Stimulated activated CD8-positive, alpha-beta memory T cell treated with anti-CD3 and anti-CD28 coated beads, Interleukin-15, amount 100 ng/mL, for 48 hours (primary cell): ENCODE results near the gene KBTBD2.
A peak's percentile ranks its signal among the peaks of the same experiment; 100 is the strongest.
"Not testable (repeated sequence)": the region's sequence is repeated elsewhere in the genome, so short reads cannot be mapped to it uniquely, and the experiment has no call there.

ENCODE experiments used
- DNase-seq, 2 donors: peaks; one replicate each; pipeline ENCODE4 v3.0.0-alpha.2; 2020; ENCODE audit warnings: low read depth in 2 of 2

KBTBD2 gene

GRCh38 chr7:32855837-32856775 lies 35.5 kb downstream of the KBTBD2 start:
- DNase-seq: not testable (repeated sequence)

DNA sequence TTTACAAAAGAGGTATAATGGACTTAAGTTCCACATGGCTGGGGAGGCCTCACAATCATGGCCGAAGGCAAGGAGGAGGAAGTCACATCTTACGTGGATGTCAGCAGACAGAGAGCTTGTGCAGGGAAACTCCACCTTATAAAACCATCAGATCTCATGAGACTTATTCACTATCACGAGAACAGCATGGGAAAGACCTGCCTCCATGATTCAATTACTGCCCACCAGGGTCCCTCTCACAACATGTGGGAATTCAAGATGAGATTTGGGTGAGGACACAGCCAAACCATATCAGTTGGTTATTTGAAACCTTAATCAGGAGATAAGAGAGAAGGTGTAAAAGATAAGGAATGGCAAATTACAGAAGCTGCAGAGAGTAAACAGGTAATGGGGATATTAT lies 40.9 kb downstream of the KBTBD2 start:
- DNase-seq: not testable (repeated sequence)

DNA sequence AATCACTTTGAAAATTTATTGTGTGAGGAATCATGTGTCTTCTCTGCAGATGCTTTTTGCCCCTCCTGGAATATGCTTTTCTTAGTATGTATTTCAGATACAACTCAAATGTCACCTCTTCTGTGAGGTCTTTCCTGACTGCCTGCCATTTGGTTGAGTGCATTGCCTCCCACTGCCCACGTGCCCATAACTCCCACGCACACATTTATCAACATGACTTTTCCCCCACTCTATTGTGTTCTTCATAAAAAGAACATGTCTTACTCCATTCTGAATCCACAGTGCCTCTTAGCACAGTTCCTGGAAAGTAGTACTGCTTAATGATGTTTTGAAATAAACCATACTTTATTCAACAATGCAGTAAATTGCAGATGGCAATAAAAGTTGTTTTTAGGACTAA lies 42.9 kb downstream of the KBTBD2 start:
- not testable (repeated sequence) for DNase-seq

DNA sequence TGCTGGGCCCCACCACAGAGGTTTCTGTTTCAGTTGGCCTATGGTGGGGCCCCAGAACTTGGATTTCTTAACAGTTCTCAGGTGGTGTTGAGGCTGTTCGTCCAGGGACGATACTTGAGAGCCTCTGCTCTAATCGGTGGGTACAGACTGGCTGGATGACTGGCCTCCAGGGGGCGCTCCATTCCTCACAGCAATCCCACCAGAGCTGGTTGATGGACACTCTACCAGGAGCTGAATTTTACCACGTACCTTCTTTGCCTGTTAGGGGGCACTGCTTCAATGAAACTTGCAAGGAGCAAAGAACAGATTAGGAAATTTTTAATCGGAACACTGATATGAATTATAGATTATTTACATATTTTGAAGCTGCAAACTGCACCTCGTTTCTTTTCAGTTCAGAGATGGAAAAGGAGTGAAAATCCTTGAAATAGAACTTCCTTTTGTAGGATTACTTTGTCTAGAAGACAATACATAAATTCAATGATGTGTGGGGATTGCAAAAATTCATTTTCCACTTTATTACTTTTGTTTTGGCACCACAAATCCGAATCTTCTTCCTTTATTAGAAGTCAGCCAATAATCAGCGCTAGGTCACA lies 44.8 kb downstream of the KBTBD2 start:
- peak; percentile 76 to 78 for DNase-seq

GRCh38 chr7:32844748-32845147 lies 46.8 kb downstream of the KBTBD2 start:
- DNase-seq: not testable (repeated sequence)

DNA sequence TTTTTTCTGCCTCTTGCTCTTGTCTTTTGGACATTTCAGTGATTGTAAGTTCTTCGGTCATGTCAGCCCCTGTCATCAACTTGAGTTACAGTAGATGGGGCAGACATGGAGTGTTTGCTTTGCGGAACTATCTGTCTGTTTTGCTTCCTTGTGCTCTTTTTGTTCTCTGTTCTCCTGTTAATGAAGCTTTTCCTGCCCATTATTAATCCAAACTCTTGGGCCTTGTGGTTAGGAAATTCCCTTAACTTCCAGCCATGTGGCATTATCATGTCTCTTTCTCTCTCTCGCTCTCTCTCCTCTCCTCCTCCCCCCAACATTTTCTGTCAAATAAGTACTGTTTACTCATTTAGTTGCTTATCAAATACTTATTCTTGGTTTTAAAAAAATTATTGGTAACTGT lies 47.8 kb downstream of the KBTBD2 start:
- DNase-seq: not testable (repeated sequence)

DNA sequence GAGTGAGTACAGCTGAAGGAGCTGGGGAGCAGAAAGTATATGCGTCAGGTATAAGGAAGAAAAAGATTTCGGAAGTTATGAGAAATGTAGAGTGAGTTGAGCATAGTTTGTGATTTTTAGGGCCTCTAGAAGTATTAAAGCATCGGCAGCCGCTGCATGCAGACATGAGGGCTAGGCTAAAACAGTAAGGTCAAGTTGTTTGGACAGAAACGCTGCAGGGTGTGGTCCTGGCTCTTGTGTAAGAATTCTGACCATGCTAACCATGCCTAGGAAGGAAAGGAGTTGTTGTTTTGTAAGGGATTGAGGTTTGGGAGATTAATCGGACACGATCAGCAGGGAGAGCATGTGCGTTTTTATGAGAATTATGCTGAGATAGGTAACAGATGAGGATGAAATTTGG lies 51.7 kb downstream of the KBTBD2 start:
- DNase-seq: not testable (repeated sequence)

GRCh38 chr7:32828996-32829752 lies 62.4 kb downstream of the KBTBD2 start:
- not testable (repeated sequence) for DNase-seq
